H9 (cell line): ENCODE measurements around the gene PYGO2. TPM values are rescaled to one million over a fixed set of nuclear protein-coding genes. Genes with fewer than 3 reads are reported as not detected.

Source experiments
- DNase-seq: peaks from one replicate; pipeline ENCODE4 v3.0.0-alpha.2; 2017
- H2AFZ ChIP-seq: one replicate; pipeline ENCODE4 v1.6.1; 2013; ENCODE audit warnings: mild to moderate bottlenecking, low read length, control low read depth, moderate library complexity
- H2AK5ac ChIP-seq: 2 replicates; pipeline ENCODE4 v1.6.1; 2013; ENCODE audit warnings: low read length, control low read depth, mixed read lengths; ENCODE audit not compliant: insufficient read length
- H2BK120ac ChIP-seq: one replicate; pipeline ENCODE4 v1.6.1; 2013; ENCODE audit warnings: low read depth, mild to moderate bottlenecking, low read length, control low read depth, inconsistent platforms; ENCODE audit not compliant: poor library complexity, severe bottlenecking
- H2BK12ac ChIP-seq: 2 replicates; pipeline ENCODE4 v1.6.1; 2013; ENCODE audit warnings: low read length, control low read depth, mixed read lengths, low read depth; ENCODE audit not compliant: insufficient read length
- H2BK15ac ChIP-seq: 2 replicates; pipeline ENCODE4 v1.6.1; 2013; ENCODE audit warnings: low read depth, low read length, control low read depth
- H2BK20ac ChIP-seq: one replicate; pipeline ENCODE4 v1.6.1; 2013; ENCODE audit warnings: low read depth, mild to moderate bottlenecking, low read length, control low read depth, inconsistent platforms; ENCODE audit not compliant: poor library complexity, severe bottlenecking
- H2BK5ac ChIP-seq: 2 replicates; pipeline ENCODE4 v1.6.1; 2013; ENCODE audit warnings: low read length, control low read depth, mixed read lengths; ENCODE audit not compliant: insufficient read length
- H3K14ac ChIP-seq: 2 replicates; pipeline ENCODE4 v1.6.1; 2013; ENCODE audit warnings: low read length, control low read depth; ENCODE audit not compliant: insufficient read depth
- H3K18ac ChIP-seq: 2 replicates; pipeline ENCODE4 v1.6.1; 2013; ENCODE audit warnings: low read depth, mild to moderate bottlenecking, mixed read lengths, low read length, control low read depth; ENCODE audit not compliant: insufficient read length
- H3K23ac ChIP-seq: 2 replicates; pipeline ENCODE4 v1.6.1; 2013; ENCODE audit warnings: low read length, control low read depth, mixed read lengths, low read depth; ENCODE audit not compliant: insufficient read length
- H3K23me2 ChIP-seq: 2 replicates; pipeline ENCODE4 v1.6.1; 2013; ENCODE audit warnings: low read depth, mild to moderate bottlenecking, mixed read lengths, low read length, control low read depth; ENCODE audit not compliant: insufficient read length, poor library complexity, severe bottlenecking
- H3K27ac ChIP-seq: 2 replicates; pipeline ENCODE4 v1.5.1; 2013; ENCODE audit warnings: low read length, control low read depth, mixed read lengths, low read depth; ENCODE audit not compliant: insufficient read length
- H3K27me3 ChIP-seq: 2 replicates; pipeline ENCODE4 v1.6.1; 2013; ENCODE audit warnings: low read length, control low read depth, inconsistent platforms; ENCODE audit not compliant: insufficient read depth
- H3K4ac ChIP-seq: 2 replicates; pipeline ENCODE4 v1.6.1; 2013; ENCODE audit warnings: low read depth, mild to moderate bottlenecking, control low read depth, inconsistent platforms, low read length, moderate library complexity
- H3K4me1 ChIP-seq: 2 replicates; pipeline ENCODE4 v1.6.1; 2013; ENCODE audit warnings: low read length, control low read depth, inconsistent platforms; ENCODE audit not compliant: insufficient read depth
- H3K4me2 ChIP-seq: 2 replicates; pipeline ENCODE4 v1.6.1; 2013; ENCODE audit warnings: low read length, control low read depth, mixed read lengths; ENCODE audit not compliant: insufficient read length, insufficient read depth
- H3K56ac ChIP-seq: 2 replicates; pipeline ENCODE4 v1.6.1; 2013; ENCODE audit warnings: low read depth, mild to moderate bottlenecking, mixed read lengths, low read length, control low read depth; ENCODE audit not compliant: insufficient read length
- H3K79me1 ChIP-seq: 2 replicates; pipeline ENCODE4 v1.6.1; 2013; ENCODE audit warnings: low read depth, mild to moderate bottlenecking, moderate library complexity, low read length, control low read depth, inconsistent platforms; ENCODE audit not compliant: insufficient read depth, poor library complexity, severe bottlenecking
- H3K79me2 ChIP-seq: 2 replicates; pipeline ENCODE4 v1.6.1; 2013; ENCODE audit warnings: low read length, control low read depth, inconsistent platforms; ENCODE audit not compliant: insufficient read depth
- H3K9ac ChIP-seq: 2 replicates; pipeline ENCODE4 v1.6.1; 2013; ENCODE audit warnings: low read length, control low read depth, mixed read lengths; ENCODE audit not compliant: insufficient read length; ENCODE audit errors: extremely low read depth
- H3K9me3 ChIP-seq: one replicate; pipeline ENCODE4 v1.6.1; 2013; ENCODE audit warnings: low read depth, low read length, inconsistent platforms; ENCODE audit not compliant: control insufficient read depth
- H3T11ph ChIP-seq: one replicate; pipeline ENCODE4 v1.6.1; 2013; ENCODE audit warnings: mild to moderate bottlenecking, low read length, control low read depth, inconsistent platforms
- H4K20me1 ChIP-seq: one replicate; pipeline ENCODE4 v1.6.1; 2013; ENCODE audit not compliant: control insufficient read depth, insufficient read length, insufficient read depth
- H4K5ac ChIP-seq: 2 replicates; pipeline ENCODE4 v1.6.1; 2013; ENCODE audit warnings: low read depth, mild to moderate bottlenecking, mixed read lengths, low read length, control low read depth; ENCODE audit not compliant: insufficient read length
- H4K8ac ChIP-seq: replicated peaks from 2 replicates; pipeline ENCODE4 v1.6.1; 2013; ENCODE audit warnings: low read length, control low read depth, mixed read lengths, low read depth; ENCODE audit not compliant: insufficient read length
- H4K91ac ChIP-seq: 2 replicates; pipeline ENCODE4 v1.6.1; 2013; ENCODE audit warnings: low read depth, mild to moderate bottlenecking, moderate library complexity, mixed read lengths, low read length, control low read depth; ENCODE audit not compliant: insufficient read length
- H3K27ac Mint-ChIP-seq, 3 experiments: 2 replicates in 2 of 3; 3 replicates in 1 of 3; pipeline ENCODE4 v1.8.0; 2020 to 2021; ENCODE audit warnings: mixed read lengths in 3 of 3, mild to moderate bottlenecking in 1 of 3, moderate library complexity in 1 of 3
- H3K27me3 Mint-ChIP-seq: 2 replicates; pipeline ENCODE4 v1.8.0; 2021; ENCODE audit warnings: low read depth, mild to moderate bottlenecking, moderate library complexity, mixed read lengths
- H3K36me3 Mint-ChIP-seq, 3 experiments: 2 replicates in 2 of 3; 3 replicates in 1 of 3; pipeline ENCODE4 v1.8.0; 2020 to 2021; ENCODE audit warnings: low read depth in 3 of 3, mixed read lengths in 3 of 3; ENCODE audit not compliant: insufficient read depth in 1 of 3
- H3K4me1 Mint-ChIP-seq, 2 experiments: 2 replicates each; pipeline ENCODE4 v1.8.0; 2020; ENCODE audit warnings: mixed read lengths in 2 of 2
- H3K4me3 Mint-ChIP-seq, 2 experiments: 2 replicates in 1 of 2; 3 replicates in 1 of 2; pipeline ENCODE4 v1.8.0; 2020 to 2021; ENCODE audit warnings: mild to moderate bottlenecking in 2 of 2, mixed read lengths in 2 of 2, moderate library complexity in 1 of 2
- H3K9me3 Mint-ChIP-seq, 2 experiments: 2 replicates in 1 of 2; 3 replicates in 1 of 2; pipeline ENCODE4 v1.8.0; 2020; ENCODE audit warnings: mild to moderate bottlenecking in 2 of 2, mixed read lengths in 2 of 2, moderate library complexity in 1 of 2
- CTCF ChIP-seq: fragments of 200-600 bp; sonication (generic); conservative IDR thresholded peaks from 3 replicates; pipeline ENCODE4 v1.8.0; 2021; ENCODE audit warnings: antibody characterized with exemption, mild to moderate bottlenecking
- WGBS: extraction: QIAGEN DNeasy Blood & Tissue Kit; methylation state at CpG from one replicate; pipeline ENCODE4 v1.1.7; 2013; ENCODE audit warnings: missing lambda C conversion rate, low lambda C conversion rate, mixed read lengths; ENCODE audit not compliant: insufficient read length; ENCODE audit errors: extremely low coverage; 5-methylcytosine and 5-hydroxymethylcytosine counted together
- total RNA-seq: library from RNA; stranded (reverse); gene quantifications from 2 replicates; pipeline ENCODE4 v1.2.1, GENCODE V29; 2021

The PYGO2 gene
- total RNA-seq, 1 experiment from 2014 or later = 38.7 TPM

DNA sequence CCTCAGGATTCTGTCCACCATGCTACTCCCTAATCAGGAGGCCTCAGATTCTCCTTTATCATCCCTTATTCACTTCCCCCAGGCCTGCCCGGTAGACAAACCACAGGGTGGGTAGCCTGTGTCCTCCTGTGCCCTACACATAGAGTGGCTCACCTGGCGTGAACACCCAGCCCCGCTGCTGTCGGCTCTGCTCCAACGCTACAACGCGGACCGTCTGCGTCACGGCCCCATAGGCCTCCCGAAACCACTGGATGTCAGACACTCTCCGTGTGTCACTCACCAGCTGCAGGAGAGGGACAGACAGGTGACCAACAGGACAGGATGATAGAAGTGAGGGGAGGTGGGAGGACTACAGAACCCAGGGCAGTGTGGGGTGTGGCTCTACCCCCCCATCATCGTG lies 35.4 kb downstream of the PYGO2 start:
- DNase-seq = no peak
- Histone ChIP-seq H2BK20ac (no peak overlapping the region), H2BK12ac (no peak overlapping the region), H3K4ac (no peak overlapping the region), H3K27ac (no peak overlapping the region), H3K4me2 (no peak overlapping the region), H3T11ph (no peak overlapping the region), H3K9ac (no peak overlapping the region), H2BK120ac (no peak overlapping the region), H3K56ac (no peak overlapping the region), H2AFZ (no peak overlapping the region), H2AK5ac (no peak overlapping the region), H4K5ac (no peak overlapping the region), H2BK15ac (no peak overlapping the region), H4K20me1 (no peaks in the 10 kb centered on the region), H3K23me2 (no peaks in the 10 kb centered on the region), H3K9me3 (no peaks in the 10 kb centered on the region), H3K79me1 (no peaks in the 10 kb centered on the region), H3K4me1 (no peaks in the 10 kb centered on the region), H3K79me2 (no peaks in the 10 kb centered on the region), H4K8ac (no peak overlapping the region), H3K18ac (no peak overlapping the region), H2BK5ac (no peak overlapping the region), H4K91ac (no peak overlapping the region), H3K14ac (no peak overlapping the region), H3K23ac (no peak overlapping the region), H3K27me3 (no peaks in the 10 kb centered on the region)
- no peaks in the 10 kb centered on the region for H3K4me1 Mint-ChIP-seq
- no peaks in the 10 kb centered on the region for H3K27me3 Mint-ChIP-seq
- no CpG with 5 or more reads among the region's 13 CpGs for WGBS
- H3K27ac Mint-ChIP-seq = no peak overlapping the region
- H3K4me3 Mint-ChIP-seq = no peak overlapping the region
- peaks cover 3 to 50% (median 30%) of the 10 kb centered on the region in 3 experiments; a peak in 6 of 7 replicates for H3K36me3 Mint-ChIP-seq
- no peak for TF ChIP-seq CTCF
- no peaks in the 10 kb centered on the region for H3K9me3 Mint-ChIP-seq
